ENCODE results near the gene PARD6B.

The PARD6B gene

GRCh38 chr20:50724851-50725723, 6.3 kb upstream of the PARD6B start:
- DNase-seq, result peak; percentile 64 to 66

- DNase-seq, result no peak
Measured at GRCh38 chr20:50725724-50726005, 5.7 kb upstream of the PARD6B start.

- DNase-seq, result no peak
Measured at GRCh38 chr20:50726955-50727791, 4.2 kb upstream of the PARD6B start.

DNA sequence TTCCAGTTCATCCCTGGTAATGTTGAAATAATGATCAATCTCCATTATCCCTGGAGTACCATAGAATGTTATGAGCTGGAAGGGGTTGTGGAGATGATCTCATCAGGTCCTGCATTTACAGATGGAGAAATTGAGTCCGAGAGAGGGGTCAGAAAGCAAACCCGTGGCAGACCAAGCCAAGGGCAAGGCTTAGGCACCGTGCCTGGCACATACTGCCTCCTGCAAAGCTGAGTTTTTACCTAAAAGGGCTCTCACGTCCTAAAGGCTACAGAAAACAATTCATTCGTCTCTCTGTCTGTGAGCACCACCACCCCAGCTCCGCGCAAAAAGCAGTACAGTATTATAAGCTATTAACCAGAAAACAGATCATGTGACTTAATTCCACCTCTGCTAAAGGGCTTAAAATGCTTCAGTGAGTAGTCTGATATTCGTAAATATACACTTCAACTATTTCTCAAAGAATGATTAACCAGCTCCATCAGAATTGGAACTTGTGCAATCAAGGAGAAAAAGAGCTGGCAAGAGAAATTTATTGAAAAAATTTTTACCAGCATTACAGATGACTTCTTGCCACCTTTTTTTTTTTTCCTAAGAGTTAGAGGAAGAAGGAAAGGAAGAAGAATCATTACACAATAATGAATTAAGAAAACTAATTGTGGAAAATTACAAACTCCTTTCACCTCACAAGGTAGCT, 3.4 kb upstream of the PARD6B start:
- no peak for DNase-seq

DNA sequence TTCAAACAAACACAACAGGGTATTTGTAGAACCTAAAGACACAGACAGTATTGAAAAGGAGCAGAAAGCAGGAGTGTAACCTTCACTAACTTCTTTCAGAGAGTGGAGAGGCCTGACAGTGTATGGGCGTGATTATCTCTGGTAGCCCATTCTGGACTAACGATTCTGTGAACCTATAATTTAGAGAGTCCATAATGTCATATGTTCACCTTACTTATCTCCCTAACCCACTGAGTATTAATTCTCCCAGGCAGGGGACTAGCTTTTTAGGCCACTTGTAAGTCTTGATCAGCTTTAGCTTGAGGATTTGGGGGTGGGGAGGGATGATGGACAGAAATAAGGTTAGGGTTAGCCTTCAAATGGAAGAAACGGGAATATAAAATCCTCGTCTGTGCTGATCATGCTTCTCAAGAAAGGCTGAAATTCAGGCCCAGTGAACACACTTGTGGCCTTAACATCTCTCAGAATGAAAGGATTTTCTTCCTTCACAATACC, 2.8 kb upstream of the PARD6B start:
- DNase-seq, result no peak

DNA sequence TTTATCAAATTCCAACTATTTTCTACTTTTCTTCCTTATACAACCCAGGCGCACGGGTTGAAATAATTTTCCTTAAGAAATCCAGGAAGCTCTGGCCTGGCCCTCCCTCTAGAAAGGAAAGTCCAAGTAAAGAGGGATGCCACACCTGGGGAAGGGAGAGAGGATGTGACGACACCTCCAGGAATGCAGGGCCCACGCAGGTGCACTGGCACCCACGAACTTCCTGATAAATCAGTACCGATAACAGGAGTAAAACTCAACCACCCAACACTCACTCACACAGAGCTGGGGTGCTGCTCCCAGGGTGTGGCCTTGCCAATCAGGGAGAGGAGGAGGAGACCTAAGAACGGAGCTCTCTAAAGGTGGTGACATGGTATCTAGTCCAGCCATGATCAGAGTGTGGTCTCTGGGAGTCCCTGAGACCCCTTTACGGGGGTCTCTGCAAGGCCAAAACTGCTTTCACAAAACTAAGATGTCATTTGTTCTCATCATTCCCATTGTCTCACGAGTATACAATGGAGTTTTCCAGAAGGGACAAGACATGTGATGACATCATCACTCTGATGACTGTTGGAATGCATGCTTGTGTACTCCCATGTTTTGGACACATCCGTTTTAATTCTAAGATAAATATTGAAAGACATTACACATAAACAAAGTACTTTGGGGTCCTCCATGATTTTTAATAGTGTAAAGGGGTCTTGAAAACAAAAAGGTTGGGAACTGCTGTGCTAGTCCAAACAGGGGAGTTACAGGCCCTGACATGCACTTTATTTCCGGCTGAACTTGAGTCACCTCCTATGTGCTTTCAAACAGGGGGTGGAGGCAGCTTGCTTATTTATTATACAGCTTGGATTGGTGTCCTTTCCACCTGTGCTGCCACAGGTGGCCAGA, 2.2 kb upstream of the PARD6B start:
- DNase-seq, result no peak

GRCh38 chr20:50729901-50730764, 1.2 kb upstream of the PARD6B start:
- DNase-seq, result no peak

DNA sequence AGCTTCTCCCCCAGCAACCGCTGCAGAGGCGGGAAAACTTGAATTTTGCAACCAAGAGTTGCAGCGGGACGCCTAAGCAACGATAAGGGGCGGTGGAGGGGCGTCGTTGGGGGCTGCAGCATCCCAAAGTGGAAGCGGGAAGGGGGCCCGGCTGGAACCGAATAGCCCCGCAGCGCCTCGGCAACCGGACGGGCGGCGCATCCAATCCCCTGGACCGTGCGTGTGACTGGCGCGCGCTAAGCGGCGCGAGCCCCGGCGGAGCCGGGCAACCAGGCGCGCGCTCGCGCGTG, 670 bp upstream of the PARD6B start:
- no peak for DNase-seq

DNA sequence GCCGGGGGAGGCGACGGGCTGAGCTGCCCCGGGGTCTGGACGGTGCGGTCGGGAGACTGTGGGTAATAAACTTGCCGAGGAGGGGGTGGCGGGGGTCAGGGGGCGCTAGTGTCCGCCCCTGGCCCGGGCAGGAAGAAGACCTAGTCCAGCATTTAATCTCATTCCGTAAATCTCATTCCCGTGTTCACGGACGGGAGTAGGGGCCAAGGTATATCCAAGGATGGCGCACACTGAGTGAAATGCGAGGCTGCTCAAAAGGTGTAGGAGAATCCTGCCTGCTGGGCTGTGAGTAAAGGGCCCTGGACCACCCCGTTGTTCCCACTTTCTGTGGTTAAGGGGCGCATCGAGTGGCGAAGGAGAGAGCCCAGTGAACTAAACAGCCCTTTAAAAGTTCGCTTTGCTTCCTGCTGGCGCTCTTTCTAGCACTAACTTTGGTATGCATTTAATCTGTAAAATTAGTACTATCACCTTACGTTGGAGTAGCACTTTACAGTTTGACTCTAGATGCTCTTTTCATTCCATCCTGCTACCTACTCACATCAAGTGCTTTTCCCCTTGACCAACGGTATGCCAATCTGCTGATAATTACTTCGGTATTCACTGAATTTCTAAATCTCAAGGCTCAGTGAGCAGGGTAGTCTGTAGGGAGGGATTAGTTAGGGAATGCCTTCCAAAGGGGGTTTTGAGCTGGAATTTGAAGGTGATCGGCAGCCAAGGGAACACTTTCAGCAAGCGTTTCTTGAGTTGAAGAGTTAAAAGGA, 730 bp downstream of the PARD6B start:
- no peak for DNase-seq

DNA sequence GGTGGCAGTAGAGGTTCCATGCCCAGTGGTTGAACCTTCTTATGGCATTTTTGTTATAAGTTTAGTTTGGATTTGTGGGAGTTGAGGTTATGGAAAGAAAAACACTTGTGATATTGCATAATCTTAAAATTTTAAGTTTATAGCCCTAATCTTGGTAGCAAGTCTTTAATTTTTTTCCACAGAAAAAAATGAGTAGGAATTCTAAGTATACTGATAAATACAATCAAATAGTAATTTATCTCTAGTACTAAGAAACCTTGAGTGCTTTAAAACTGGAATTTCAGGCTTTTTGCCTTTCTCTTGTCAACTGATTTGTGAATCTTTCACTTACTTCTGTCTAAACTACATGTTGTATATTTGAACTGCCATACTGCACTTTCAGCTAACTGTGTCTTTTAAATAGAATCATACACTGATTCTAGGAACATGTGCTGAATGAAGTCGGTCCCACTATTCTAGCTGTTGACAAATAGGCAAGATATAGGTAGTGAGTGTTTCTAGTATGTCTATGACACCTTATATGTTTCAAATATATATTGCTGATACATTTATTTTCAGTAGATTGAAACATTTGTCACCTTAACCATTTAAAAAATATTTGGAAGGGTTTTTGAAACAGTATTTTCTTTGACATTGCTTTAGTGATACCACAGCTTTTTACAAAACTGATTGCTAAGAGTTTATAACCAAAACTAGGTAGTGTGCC, 2.4 kb downstream of the PARD6B start:
- DNase-seq, result no peak

DNA sequence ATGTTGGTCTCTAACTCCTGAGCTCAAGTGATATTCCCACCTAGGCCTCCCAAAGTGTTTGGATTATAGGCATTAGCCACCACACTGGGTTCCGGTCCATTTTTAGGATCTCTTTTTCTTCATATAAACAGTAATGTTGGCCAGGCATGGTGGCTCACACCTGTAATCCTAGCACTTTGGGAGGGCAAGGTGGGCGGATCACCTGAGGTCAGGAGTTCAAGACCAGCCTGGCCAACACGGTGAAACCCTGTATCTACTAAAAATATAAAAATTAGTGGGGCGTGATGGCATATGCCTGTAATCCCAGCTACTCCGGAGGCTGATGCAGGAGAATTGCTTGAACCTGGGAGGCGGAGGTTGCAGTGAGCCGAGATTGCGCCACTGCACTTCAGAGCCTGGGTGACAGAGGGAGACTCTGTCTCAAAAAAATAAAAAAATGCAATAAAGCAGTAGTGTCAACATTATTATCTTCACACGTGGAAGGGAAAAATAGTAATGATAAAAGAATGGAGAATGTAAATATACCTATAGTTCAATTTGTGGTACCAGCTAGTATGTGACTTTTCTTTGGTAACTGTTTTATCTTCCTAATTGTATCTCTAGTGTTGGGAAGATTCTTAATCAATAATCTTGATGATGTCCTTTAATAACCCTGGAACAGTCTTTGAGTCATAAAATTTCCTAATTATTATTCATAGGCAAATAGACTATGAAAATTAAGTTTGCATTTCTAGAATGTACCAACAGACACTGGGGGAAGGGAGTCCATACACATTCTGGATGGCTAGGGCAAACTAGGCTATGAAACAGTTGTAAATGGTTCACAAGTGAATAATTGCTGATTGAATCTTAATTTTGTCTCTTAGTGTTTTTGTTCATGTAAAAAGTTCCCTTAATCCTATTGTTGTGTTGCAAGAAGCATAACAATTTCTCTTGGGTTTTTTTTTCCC, 3.6 kb downstream of the PARD6B start:
- no peak for DNase-seq

GRCh38 chr20:50735813-50736212, 4.4 kb downstream of the PARD6B start:
- no peak for DNase-seq

DNA sequence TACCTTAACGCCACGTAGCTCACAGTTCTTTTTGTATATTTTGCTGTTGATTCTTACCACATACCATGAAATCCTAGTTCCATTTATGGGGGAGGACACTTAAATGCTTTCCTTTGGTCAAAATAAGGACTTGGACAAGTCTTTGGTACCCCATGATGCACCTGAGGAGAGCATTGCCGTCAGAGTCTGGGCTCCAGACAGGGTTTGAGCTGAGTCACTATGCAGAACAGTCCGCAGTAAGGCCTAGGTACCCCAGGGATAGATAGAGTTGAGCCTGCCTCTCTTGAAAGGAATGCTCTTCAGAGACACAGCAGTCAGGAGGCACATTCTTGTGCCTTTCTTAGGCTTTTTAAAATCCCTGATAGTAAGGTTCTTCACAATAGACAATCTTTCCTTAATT, 6.0 kb downstream of the PARD6B start:
- DNase-seq, result no peak

GRCh38 chr20:50743087-50743486, 11.7 kb downstream of the PARD6B start:
- no peak for DNase-seq

DNA sequence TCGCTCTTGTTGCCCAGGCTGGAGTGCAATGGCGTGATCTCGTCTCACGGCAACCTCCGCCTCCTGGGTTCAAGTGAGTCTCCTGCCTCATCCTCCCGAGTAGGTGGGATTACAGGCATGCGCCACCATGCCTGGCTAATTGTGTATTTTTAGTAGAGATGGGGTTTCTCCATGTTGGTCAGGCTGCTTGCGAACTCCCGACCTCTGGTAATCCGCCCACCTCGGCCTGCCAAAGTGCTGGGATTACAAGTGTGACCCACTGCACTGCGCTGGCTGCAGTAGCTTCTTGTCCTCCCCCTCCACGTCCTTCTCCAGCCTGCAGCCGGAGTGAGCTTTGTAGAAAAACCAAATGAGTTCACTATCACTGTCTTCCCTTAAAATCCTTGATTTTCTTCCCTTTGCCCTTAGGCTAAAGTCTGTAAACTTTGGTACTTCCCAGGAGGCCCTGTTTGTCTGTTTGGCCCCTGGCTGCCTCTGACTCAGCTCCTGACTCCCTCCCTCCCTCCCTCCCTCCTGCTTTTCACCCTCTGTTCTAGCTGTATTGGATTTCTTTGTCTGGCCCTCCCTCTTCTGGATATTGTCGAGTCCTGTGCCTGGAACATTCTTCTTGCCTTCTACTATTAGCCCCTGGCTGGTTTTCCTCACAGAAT, 12.9 kb downstream of the PARD6B start:
- DNase-seq, result no peak

- DNase-seq, result no peak
Measured at GRCh38 chr20:50745634-50746137, 14.3 kb downstream of the PARD6B start.

- DNase-seq, result no peak
Measured at GRCh38 chr20:50746138-50746940, 15.0 kb downstream of the PARD6B start.
